NOMO-1 treated with dmso at 0.1 percent for 144 hours (cell line): ENCODE results near the gene OLIG1.

Experiments used
- DNase-seq: peaks from one replicate; lab custom pipeline; 2025; ENCODE audit not compliant: unreplicated experiment; lab: John Stamatoyannopoulos, UW

The OLIG1 gene

GRCh38 chr21:33099131-33099530 lies 29.2 kb downstream of the OLIG1 start:
- no peak for DNase-seq

- DNase-seq: peak; percentile 84
Measured at GRCh38 chr21:33101300-33101911, 31.5 kb downstream of the OLIG1 start.

- DNase-seq: no peak
Measured at GRCh38 chr21:33105088-33105487, 35.1 kb downstream of the OLIG1 start.

- no peak for DNase-seq
Measured at GRCh38 chr21:33108228-33108627, 38.3 kb downstream of the OLIG1 start.

GRCh38 chr21:33109574-33110339 lies 39.8 kb downstream of the OLIG1 start:
- peak; percentile 87 for DNase-seq

- no peak for DNase-seq
Measured at GRCh38 chr21:33110340-33110715, 40.4 kb downstream of the OLIG1 start.

GRCh38 chr21:33111577-33111976 lies 41.6 kb downstream of the OLIG1 start:
- no peak for DNase-seq

- DNase-seq: no peak
Measured at GRCh38 chr21:33112151-33112550, 42.2 kb downstream of the OLIG1 start.

- DNase-seq: no peak
Measured at GRCh38 chr21:33112681-33113080, 42.7 kb downstream of the OLIG1 start.

GRCh38 chr21:33113131-33113530 lies 43.2 kb downstream of the OLIG1 start:
- no peak for DNase-seq

- DNase-seq: no peak
Measured at GRCh38 chr21:33114276-33114675, 44.3 kb downstream of the OLIG1 start.

GRCh38 chr21:33115631-33116510 lies 45.9 kb downstream of the OLIG1 start:
- DNase-seq: no peak

GRCh38 chr21:33116676-33117075 lies 46.7 kb downstream of the OLIG1 start:
- DNase-seq: no peak

- DNase-seq: no peak
Measured at GRCh38 chr21:33117101-33117888, 47.4 kb downstream of the OLIG1 start.
